Measurements from ENCODE around the gene CDO1.
"Not testable (repeated sequence)": the region's sequence is repeated elsewhere in the genome, so short reads cannot be mapped to it uniquely, and the experiment has no call there.

CDO1 gene

DNA sequence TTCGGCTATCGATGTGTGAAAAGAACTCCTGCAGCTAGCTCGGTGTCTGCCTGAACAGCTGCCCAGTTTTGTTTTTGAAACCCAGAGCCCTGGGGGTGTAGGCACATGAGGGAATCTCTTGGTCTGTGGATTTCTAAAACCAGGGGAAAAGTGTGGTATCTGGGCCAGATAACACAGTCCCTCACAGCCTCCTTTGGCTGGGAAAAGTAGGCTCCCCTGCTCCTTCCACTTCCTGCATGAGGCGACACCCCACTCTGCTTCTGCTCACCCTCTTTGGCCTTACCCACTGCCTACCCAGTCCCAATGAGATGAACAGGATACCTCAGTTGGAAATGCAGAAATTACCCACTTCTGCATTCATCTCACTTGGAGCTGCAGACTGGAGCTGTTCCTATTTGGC lies 9.5 kb upstream of the CDO1 start:
- FAIRE-seq = no peak

DNA sequence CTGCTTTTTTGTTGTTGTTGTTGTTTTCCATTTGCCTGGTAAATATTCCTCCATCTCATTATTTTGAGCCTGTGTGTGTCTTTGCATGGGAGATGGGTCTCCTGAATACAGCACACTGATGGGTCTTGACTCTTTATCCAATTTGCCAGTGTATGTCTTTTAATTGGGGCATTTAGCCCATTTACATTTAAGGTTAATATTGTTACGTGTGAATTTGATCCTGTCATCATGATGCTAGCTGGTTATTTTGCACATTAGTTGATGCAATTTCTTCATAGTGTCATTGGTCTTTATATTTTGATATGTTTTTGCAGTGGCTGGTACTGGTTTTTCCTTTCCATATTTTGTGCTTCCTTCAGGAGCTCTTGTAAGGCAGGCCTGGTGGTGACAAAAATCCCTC lies 8.5 kb upstream of the CDO1 start:
- FAIRE-seq = not testable (repeated sequence)

- FAIRE-seq = no peak
These were observed 4.4 kb upstream of the CDO1 start for GRCh38 chr5:115820846-115821245.

- FAIRE-seq = no peak
These were observed 2.4 kb upstream of the CDO1 start for GRCh38 chr5:115818821-115819220.

GRCh38 chr5:115817386-115817785 lies 927 bp upstream of the CDO1 start:
- FAIRE-seq = no peak

DNA sequence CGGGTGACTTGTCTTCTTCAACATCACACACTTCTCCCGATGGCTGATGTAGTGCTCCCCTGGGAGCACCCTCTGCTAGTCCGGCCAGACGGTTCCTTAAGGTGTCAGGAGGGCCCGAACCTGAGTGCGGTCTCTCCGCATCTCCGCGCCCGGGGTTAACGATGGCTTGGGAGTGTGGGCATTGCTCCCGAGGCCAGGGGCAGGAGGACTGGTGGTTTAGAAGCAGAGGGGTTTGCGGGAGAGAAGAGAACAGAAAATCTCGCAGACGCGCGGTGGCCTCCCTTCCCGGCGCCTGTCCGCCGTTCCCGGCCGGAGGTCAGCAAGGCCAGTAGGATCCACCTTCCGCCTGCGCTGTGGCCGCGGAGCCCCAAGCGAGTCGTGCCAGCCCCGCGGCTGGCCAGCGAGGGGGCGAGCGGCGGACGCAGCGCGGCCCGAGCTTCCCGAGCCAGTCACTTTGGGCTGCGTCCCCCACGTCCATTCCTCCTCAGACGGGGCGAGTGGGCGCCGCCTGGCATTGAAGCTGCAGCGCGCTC lies 700 bp downstream of the CDO1 start:
- FAIRE-seq = no peak

DNA sequence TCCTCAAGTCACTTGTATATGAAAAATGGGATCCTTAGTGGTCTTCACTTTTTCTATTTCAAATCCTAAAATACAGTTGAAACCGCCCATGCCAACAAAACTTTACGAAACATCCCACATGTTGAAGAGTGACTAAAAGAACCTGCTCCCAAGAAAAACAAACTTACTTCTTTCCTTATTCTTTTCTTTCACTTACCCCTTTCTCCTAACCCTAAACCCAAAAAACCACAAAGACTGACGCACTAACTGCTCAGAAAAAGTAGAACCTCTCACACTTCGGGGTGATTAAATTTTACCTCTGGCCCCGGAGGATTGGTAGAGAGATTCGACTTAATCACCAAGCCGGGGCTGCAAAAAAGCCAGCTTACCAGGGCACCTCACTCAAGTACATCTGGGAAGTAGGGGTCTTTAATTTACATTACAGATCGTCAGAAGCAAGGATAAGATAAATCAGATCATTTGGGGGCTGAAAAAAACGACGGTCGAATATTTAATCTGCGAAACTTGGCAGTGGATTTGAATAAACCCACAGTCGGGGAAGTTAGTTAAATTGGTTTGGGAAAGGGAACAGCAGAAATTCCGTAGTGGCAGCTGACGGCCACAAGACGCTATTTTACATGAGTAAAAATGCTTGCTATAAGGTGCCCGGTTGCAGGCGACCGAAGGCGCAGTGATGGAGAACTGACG lies 1.3 kb downstream of the CDO1 start:
- FAIRE-seq = no peak

DNA sequence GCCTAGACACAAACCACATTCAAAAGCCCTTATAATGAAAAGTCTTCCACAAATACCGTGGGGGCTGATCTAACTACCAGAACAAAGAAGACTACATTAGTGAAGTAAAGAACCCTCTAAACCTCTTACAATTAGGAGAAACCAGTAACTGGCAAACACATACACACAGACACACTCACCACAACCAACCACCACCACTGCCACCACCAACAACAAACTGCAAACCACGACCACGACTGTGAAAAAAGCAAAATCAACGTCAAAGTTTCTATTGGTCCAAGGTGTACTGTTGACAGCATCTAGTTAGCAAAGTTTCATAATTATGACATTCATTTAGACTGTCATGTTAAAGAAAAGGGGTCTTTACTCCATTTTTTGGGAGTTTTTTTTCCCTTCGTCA lies 2.7 kb downstream of the CDO1 start:
- no peak for FAIRE-seq

DNA sequence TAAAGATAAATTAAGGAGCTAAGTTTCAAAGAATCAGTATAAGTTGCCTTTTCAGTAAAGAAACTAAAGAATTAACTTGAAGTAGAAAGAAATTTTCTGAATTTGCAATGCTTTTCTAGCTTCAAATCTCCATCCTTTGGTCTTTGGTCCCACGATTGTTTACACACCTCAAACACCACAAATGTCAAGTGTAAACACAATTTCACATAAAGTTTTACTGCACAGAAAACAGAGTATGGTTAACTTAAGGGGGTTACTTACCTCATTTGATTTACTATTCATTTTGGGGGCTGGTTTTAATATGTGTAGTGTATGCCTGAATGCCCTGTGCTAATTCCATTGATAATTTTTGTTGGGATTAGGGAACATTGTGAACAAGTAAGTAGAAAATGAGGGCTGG lies 4.1 kb downstream of the CDO1 start:
- no peak for FAIRE-seq

DNA sequence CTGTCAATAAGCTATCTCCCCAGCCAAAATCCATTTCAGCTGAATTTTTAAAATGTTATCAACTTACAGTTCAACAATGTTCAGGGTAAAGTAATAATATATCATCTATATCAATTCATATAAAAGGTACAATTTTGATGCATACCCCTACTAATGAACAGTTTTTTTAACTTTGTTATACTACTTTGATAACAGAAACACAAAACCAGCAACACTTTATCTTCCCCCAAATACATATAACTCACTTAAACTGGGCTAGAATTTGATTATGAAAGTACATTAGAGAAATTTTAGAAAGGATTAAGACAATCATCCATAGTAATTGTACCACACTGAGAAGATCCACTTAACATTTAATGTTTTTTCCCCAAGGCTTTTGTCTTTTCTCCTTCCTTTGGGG lies 5.1 kb downstream of the CDO1 start:
- FAIRE-seq = no peak

GRCh38 chr5:115810761-115811160 lies 5.7 kb downstream of the CDO1 start:
- no peak for FAIRE-seq

DNA sequence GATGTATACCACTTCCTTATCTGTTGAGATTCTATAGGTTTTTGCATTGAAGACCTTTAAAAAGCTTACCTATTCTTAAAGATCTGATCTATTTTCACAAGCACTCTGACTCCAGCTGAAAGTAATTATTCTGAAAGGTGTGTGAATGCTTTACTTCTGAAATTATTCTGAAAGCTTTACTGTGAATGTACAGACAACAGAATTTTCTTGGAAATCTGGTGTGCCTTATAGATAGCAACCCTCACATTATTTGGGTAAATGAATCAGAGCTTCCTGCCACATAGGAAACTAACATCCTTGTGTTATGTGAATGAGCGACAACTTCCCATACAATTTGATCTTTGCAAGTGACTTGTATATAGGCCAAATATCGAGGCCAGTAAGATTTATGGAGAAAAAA lies 6.5 kb downstream of the CDO1 start:
- FAIRE-seq = no peak

GRCh38 chr5:115808066-115808465 lies 8.4 kb downstream of the CDO1 start:
- not testable (repeated sequence) for FAIRE-seq

GRCh38 chr5:115807654-115808052 lies 8.8 kb downstream of the CDO1 start:
- FAIRE-seq = no peak

GRCh38 chr5:115806986-115807653 lies 9.3 kb downstream of the CDO1 start:
- no peak for FAIRE-seq

DNA sequence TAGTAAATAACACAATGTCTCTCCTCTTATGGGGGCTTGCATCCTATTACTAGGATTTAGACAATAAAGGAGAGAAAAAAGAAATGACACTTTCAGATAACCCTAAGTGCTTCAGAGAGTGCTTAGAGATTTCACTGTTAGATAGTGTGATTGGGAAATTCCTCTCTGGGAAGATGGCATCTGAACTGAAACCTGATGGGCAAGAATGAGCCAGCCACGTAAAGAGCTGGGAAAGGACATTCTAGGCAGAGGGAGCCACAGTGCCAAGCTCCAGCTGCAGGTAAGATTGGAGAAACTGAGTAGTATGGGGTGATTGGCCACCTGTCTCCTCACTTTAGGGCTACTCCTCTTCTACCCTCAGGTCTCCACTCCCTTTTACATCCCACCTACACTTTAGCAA lies 14.5 kb downstream of the CDO1 start:
- no peak for FAIRE-seq

DNA sequence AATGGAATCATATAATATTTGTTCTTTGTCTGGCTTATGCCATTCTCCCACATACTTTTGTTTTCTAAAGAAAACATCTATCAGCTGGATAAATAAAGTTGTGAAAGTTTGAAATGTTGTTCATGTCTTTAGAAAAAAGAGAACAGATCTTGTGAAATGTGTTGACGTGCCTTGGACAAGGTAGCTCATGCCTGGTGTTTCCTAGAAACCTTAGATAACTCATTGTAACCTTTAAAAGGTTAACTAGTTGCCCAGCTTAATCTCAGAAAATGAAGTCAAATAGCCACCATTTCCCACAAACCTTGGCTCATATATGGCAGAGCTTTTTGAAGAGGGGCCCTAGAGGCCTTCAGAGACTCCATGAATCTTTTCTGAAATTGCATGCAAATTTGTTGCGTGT lies 15.3 kb downstream of the CDO1 start:
- no peak for FAIRE-seq

DNA sequence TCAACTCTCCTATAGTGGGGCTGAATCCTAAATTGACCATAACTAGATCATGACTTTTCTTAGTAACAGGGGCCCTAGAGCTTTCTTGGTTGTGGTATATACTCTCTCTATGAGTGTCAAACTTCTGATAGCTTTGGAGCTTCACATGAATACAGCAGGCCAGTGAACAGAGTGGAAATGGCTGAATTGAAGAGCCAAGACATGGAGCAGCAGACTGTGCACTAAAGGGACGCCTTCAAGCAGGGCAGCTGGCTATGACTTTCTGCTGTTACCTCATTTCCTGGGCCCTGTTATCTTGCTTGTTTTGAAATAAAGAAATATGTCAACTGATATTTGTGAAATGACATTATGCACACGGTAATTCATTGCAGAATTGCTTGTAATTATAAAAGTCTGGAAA lies 16.4 kb downstream of the CDO1 start:
- no peak for FAIRE-seq

DNA sequence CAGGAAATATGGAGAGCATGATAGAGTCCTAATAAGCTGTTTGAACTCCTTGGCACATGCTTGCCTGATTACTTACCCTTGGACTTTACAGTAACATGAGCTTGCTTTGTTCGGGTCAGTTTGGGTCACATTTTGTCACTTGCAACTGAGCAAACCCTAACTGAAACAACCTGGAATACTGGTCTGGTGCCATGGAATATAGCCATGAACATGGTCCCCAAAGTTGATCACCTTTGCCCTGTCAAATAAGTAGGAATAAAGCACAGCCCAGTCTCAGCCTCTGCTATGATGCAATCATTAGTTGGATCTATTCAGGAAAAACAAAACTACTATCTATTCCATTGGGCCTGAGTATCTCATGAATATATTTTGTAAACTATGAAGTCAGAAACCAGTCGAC lies 18.2 kb downstream of the CDO1 start:
- no peak for FAIRE-seq

DNA sequence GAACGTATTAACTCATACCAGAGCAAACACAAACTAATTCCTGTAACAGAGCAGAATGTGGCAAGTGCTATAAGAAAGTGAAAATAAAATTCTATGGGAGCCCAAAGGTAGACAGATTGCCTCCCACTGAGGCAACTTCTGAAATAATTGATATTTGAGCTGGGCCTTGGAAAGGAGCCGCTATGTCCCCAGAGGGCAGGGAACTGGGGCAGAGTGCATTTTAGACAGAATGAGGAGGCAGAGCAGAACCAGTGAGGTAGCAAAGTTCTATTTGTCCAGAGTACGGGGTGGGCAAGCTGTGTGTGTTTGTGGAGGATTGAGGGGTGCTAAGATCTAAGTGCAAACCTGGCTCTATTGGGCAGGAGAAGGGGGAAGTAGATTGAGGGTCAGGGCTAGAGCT lies 19.8 kb downstream of the CDO1 start:
- FAIRE-seq = no peak

DNA sequence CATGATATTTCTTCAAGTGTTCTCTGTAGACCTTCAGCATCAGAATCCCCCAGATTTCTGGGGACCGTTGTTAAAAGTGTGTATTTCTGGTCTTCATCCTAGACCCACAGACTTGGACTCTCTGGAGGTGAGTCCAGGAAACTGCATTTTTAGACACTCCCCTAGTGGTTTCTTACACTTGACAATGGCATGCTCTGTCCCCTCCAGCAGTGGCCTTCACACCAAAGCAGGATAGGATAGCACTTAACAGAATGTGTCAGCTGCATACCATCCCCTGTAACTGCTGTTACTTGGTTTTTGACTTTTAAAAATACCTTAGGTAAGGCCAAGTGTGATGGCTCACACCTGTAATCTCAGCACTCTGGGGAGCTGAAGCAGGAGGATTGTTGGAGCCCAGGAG lies 20.8 kb downstream of the CDO1 start:
- FAIRE-seq = no peak

DNA sequence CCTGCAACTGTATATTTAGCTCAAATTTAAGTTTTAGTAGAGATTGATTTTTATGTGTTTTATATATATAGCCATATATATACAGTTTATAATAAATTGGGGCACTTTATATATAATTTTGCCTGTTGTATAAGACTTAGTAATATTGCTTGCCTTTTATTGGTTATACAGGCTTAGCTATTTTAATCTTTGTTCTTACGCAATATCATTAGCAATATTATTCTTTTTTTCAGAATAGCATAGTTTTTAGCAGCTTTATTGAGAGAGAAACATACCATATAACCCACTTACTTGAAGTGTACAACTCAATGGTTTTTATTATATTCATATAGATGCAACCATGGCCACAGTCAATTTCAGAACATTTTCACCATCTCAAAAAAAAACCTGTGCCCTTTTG lies 28.0 kb downstream of the CDO1 start:
- FAIRE-seq = peak; percentile 3

GRCh38 chr5:115787426-115787825 lies 29.0 kb downstream of the CDO1 start:
- no peak for FAIRE-seq

DNA sequence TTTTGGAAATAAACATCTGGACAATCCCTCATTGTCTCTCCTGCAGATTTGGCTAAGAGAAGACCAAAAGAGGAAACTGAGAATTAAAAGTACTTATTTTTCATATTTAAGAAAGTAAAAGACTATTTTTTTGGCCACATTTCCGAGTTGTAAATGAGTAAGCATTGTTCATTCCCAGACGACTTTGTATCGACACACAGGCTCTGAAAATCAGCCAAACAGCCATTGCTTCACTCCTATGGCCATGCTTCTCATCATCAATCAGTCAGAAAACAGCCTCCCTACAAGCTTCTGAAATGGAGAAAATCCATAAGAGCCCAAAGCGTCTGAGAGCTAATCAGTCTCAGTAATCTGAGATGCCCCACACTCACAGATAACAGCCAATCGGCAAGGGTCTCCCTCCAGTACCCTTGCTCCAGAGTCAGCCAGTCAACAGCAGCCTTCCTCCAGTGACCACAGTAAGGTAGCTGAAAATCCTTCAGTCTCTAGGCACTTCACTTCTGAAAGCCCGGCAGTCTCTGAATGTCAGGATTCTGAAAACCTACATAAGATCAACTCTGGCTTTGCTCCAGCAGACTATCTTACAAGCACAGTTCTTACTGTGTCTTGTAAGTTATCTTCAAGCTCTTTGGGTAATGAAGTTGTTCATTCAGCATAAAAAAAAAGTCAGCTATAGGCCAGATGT lies 30.9 kb downstream of the CDO1 start:
- no peak for FAIRE-seq
